Measurements from ENCODE around the gene TNIP1. TPM values are rescaled to one million over a fixed set of nuclear protein-coding genes. Genes with fewer than 3 reads are reported as not detected.

Gene TNIP1
- total RNA-seq, 1 donor = 85.8 TPM

DNA sequence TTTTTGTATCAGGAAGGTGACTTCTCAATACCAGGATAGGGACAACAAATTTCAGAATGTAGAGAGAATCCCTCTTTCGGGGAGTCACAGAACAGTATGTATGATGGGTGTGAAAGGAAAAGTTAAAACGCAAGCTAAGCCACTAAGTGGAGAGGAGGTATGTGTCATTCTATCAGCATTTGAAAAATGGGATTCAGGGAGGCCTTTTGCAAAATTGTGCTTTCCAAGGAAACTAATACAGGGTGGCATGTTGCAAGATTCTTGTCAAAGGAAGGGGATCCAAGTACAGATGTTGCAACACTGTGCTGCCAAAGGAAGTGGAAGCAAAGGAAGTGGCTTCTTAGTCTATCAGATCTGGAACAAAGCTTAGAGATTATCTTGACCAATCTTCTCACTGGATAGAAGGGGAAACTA is 12.6 kb upstream of the TNIP1 start:
- H3K27me3 ChIP-seq (ENCODE audit: insufficient read depth, low read length) = no peaks in the 10 kb centered on the region
- H2AFZ ChIP-seq (ENCODE audit: low read length) = no peak overlapping the region
- H3K4me3 ChIP-seq (ENCODE audit: insufficient read depth, low read length) = peak overlapping the region; percentile 50
- peaks cover 43% of the 10 kb centered on the region for H3K4me1 ChIP-seq (ENCODE audit: insufficient read depth, low read length)
- TF ChIP-seq CTCF (IDR thresholded peaks at IDR 0.05; ENCODE audit: extremely low read depth, low read depth, low read length) = no peak
- no peaks in the 10 kb centered on the region for H3K36me3 ChIP-seq (ENCODE audit: insufficient read depth, low read length)
- DNase-seq (ENCODE audit: insufficient read length, low spot score, missing footprints) = peak; percentile 83
- no peaks in the 10 kb centered on the region for H3K79me2 ChIP-seq (ENCODE audit: insufficient read depth, low read length)
- H3K9me3 ChIP-seq (ENCODE audit: low read depth, low read length) = no peaks in the 10 kb centered on the region
- peak overlapping the region; percentile 79 for H3K4me2 ChIP-seq (ENCODE audit: insufficient read depth, low read length)
- no peaks in the 10 kb centered on the region for H4K20me1 ChIP-seq (ENCODE audit: insufficient read depth, low read length)
- H3K27ac ChIP-seq (ENCODE audit: low read depth, low read length) = peak overlapping the region; percentile 87

- Histone ChIP-seq H3K4me2 (ENCODE audit: insufficient read depth, low read length) (peak overlapping the region; percentile 79), H2AFZ (ENCODE audit: low read length) (no peak overlapping the region), H3K4me1 (ENCODE audit: insufficient read depth, low read length) (peaks cover 43% of the 10 kb centered on the region), H3K79me2 (ENCODE audit: insufficient read depth, low read length) (no peaks in the 10 kb centered on the region), H3K36me3 (ENCODE audit: insufficient read depth, low read length) (no peaks in the 10 kb centered on the region), H3K4me3 (ENCODE audit: insufficient read depth, low read length) (peak overlapping the region; percentile 50), H4K20me1 (ENCODE audit: insufficient read depth, low read length) (no peaks in the 10 kb centered on the region), H3K27me3 (ENCODE audit: insufficient read depth, low read length) (no peaks in the 10 kb centered on the region), H3K9me3 (ENCODE audit: low read depth, low read length) (no peaks in the 10 kb centered on the region), H3K27ac (ENCODE audit: low read depth, low read length) (peak overlapping the region; percentile 87)
- DNase-seq (ENCODE audit: insufficient read length, low spot score, missing footprints) = peak; percentile 79
- TF ChIP-seq CTCF (IDR thresholded peaks at IDR 0.05; ENCODE audit: extremely low read depth, low read depth, low read length) = no peak
Observed at GRCh38 chr5:151092762-151093161, 11.9 kb upstream of the TNIP1 start.

DNA sequence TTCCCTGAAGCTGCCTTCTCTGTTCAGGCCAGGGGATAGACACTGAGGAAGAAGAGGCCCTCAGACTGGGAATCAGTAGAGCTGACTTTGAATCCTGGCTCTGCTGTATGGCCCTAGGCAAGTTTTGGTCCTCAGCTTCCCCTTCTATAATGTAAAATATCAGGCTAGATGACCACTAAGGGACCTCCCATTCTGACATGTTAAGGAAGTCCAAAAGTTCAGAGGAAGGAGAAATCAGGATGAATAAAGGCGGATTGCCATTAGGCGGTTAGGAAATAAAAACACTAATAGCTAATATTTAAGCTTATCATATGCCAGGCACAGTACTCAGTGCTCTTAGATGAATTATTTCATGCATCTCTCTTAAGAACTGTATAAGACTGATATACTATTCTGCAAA is 8.9 kb upstream of the TNIP1 start:
- peaks cover 34% of the 10 kb centered on the region for H3K4me1 ChIP-seq (ENCODE audit: insufficient read depth, low read length)
- no peaks in the 10 kb centered on the region for H3K79me2 ChIP-seq (ENCODE audit: insufficient read depth, low read length)
- no peaks in the 10 kb centered on the region for H3K36me3 ChIP-seq (ENCODE audit: insufficient read depth, low read length)
- no peak for TF ChIP-seq CTCF (IDR thresholded peaks at IDR 0.05; ENCODE audit: extremely low read depth, low read depth, low read length)
- H3K4me3 ChIP-seq (ENCODE audit: insufficient read depth, low read length) = no peak overlapping the region
- H3K27me3 ChIP-seq (ENCODE audit: insufficient read depth, low read length) = no peaks in the 10 kb centered on the region
- no peak for DNase-seq (ENCODE audit: insufficient read length, low spot score, missing footprints)
- H3K27ac ChIP-seq (ENCODE audit: low read depth, low read length) = no peak overlapping the region
- H3K9me3 ChIP-seq (ENCODE audit: low read depth, low read length) = no peaks in the 10 kb centered on the region
- H4K20me1 ChIP-seq (ENCODE audit: insufficient read depth, low read length) = no peaks in the 10 kb centered on the region
- no peak overlapping the region for H2AFZ ChIP-seq (ENCODE audit: low read length)
- H3K4me2 ChIP-seq (ENCODE audit: insufficient read depth, low read length) = no peak overlapping the region

GRCh38 chr5:151088986-151089385 is 8.2 kb upstream of the TNIP1 start:
- H3K27me3 ChIP-seq (ENCODE audit: insufficient read depth, low read length) = no peaks in the 10 kb centered on the region
- H3K36me3 ChIP-seq (ENCODE audit: insufficient read depth, low read length) = no peaks in the 10 kb centered on the region
- H3K4me3 ChIP-seq (ENCODE audit: insufficient read depth, low read length) = no peak overlapping the region
- DNase-seq (ENCODE audit: insufficient read length, low spot score, missing footprints) = no peak
- TF ChIP-seq CTCF (IDR thresholded peaks at IDR 0.05; ENCODE audit: extremely low read depth, low read depth, low read length) = no peak
- no peaks in the 10 kb centered on the region for H3K79me2 ChIP-seq (ENCODE audit: insufficient read depth, low read length)
- H3K4me2 ChIP-seq (ENCODE audit: insufficient read depth, low read length) = no peak overlapping the region
- H4K20me1 ChIP-seq (ENCODE audit: insufficient read depth, low read length) = no peaks in the 10 kb centered on the region
- H2AFZ ChIP-seq (ENCODE audit: low read length) = no peak overlapping the region
- H3K9me3 ChIP-seq (ENCODE audit: low read depth, low read length) = no peaks in the 10 kb centered on the region
- no peak overlapping the region for H3K27ac ChIP-seq (ENCODE audit: low read depth, low read length)
- H3K4me1 ChIP-seq (ENCODE audit: insufficient read depth, low read length) = peaks cover 26% of the 10 kb centered on the region
